Spleen (tissue), 11 donors: Measurements from ENCODE around the gene ADAMTS20. TPM values are rescaled to one million over a fixed set of nuclear protein-coding genes. Genes with fewer than 3 reads are reported as not detected.

ENCODE experiments used
- DNase-seq: peaks from one replicate; pipeline ENCODE4 v3.0.0-alpha.2; 2020
- H3K27ac ChIP-seq, 8 donors: fragments of 200-600 bp; sonication (generic) in 7 of 8; 1 replicate in 4 of 8; 2 replicates in 4 of 8; pipeline versions ENCODE4 v1.5.0 to v1.8.0; 2016 to 2021; ENCODE audit warnings: inconsistent platforms in 4 of 8, mild to moderate bottlenecking in 4 of 8, moderate library complexity in 1 of 8
- H3K27me3 ChIP-seq, 7 donors: fragments of 200-600 bp; sonication (generic) in 6 of 7; replicated peaks in 1 of 7; 1 replicate in 4 of 7; 2 replicates in 3 of 7; pipeline versions ENCODE4 v1.5.0 to v1.8.0; 2016 to 2021; ENCODE audit warnings: inconsistent platforms in 3 of 7, mild to moderate bottlenecking in 1 of 7
- H3K36me3 ChIP-seq, 6 donors: fragments of 200-600 bp; sonication (generic) in 5 of 6; 1 replicate in 4 of 6; 2 replicates in 2 of 6; pipeline versions ENCODE4 v1.5.0 to v1.8.0; 2016 to 2021; ENCODE audit warnings: inconsistent platforms in 2 of 6
- H3K4me1 ChIP-seq, 6 donors: fragments of 200-600 bp; sonication (generic) in 5 of 6; 1 replicate in 3 of 6; 2 replicates in 3 of 6; pipeline versions ENCODE4 v1.5.0 to v1.8.0; 2016 to 2021; ENCODE audit warnings: inconsistent platforms in 3 of 6
- H3K4me3 ChIP-seq, 8 donors: fragments of 200-600 bp; sonication (generic) in 7 of 8; 1 replicate in 4 of 8; 2 replicates in 4 of 8; pipeline versions ENCODE4 v1.5.0 to v1.8.0; 2016 to 2021; ENCODE audit warnings: inconsistent platforms in 4 of 8, mild to moderate bottlenecking in 4 of 8, moderate library complexity in 2 of 8
- H3K9me3 ChIP-seq, 8 donors: fragments of 200-600 bp; sonication (generic) in 7 of 8; 1 replicate in 4 of 8; 2 replicates in 4 of 8; pipeline versions ENCODE4 v1.5.0 to v1.8.0; 2016 to 2021; ENCODE audit warnings: inconsistent platforms in 4 of 8
- POLR2A ChIP-seq, 3 donors: fragments of 450-650 bp; IDR thresholded peaks; one replicate each; pipeline ENCODE4 v1.5.1; 2017; ENCODE audit warnings: antibody characterized with exemption in 3 of 3, mild to moderate bottlenecking in 1 of 3
- POLR2AphosphoS5 ChIP-seq, 3 donors: sonication (generic); formaldehyde crosslinking; IDR thresholded peaks; one replicate each; pipeline ENCODE4 v1.5.1; 2017; ENCODE audit warnings: antibody characterized with exemption in 3 of 3
- WGBS, 5 donors: extraction: QIAGEN DNeasy Blood & Tissue Kit in 3 of 5; methylation state at CpG; one replicate each; pipeline versions ENCODE4 v1.1.5 to v1.1.7; 2013 to 2018; 5-methylcytosine and 5-hydroxymethylcytosine counted together
- intact Hi-C: fragments of 100-400 bp; cut with DNase I; formaldehyde crosslinking; loops from one replicate; pipeline ENCODE4 v1.15.0; 2023; ENCODE audit warnings: low total_unique reads
- polyA plus RNA-seq, 3 donors: library from polyadenylated mRNA; stranded (reverse); fragments of 200-250 nt; gene quantifications; one replicate each; pipeline ENCODE4 v1.2.1, GENCODE V29; 2013
- total RNA-seq, 7 donors: library from RNA; depleted of rRNA in 3 of 7; stranded (reverse); fragments of >200 nt in 3 of 7; fragmentation: NEBNext Ultra II Directional in 4 of 7; extraction: Animal tissue kit (Norgen Biotek cat#: 25700) in 4 of 7; gene quantifications; one replicate each; pipeline versions ENCODE4 v1.1.0 to v1.2.1, GENCODE V29; 2016 to 2021
- TF ChIP-seq, protein P1 (sequence below), 11 experiments: fragments of 200-600 bp in 7 of 11; fragments of 450-650 bp in 4 of 11; sonication (generic) in 4 of 11; IDR thresholded peaks in 8 of 11; conservative IDR thresholded peaks in 3 of 11; 1 replicate in 7 of 11; 2 replicates in 4 of 11; pipeline versions ENCODE4 v1.4.0 to v1.8.0; 2016 to 2021; ENCODE audit warnings: antibody characterized with exemption in 11 of 11, inconsistent platforms in 4 of 11, mild to moderate bottlenecking in 1 of 11
- donor health status: healthy with polysubstance abuse.
- donor health status: DM: no; HTN: no; CAD: no; lungs with moderate emphysema.
- donor health status: DM: no; HTN: no; CAD: no.
- donor health status: Bipolar disorder and iron deficiency.
- donor health status: healthy.
- donor health status: DM: no; HTN: no; CAD: no.
- donor health status: DM: yes; HTN: yes; CAD: no.

ADAMTS20 gene
- total and polyA plus RNA-seq, 10 donors, result not detected

DNA sequence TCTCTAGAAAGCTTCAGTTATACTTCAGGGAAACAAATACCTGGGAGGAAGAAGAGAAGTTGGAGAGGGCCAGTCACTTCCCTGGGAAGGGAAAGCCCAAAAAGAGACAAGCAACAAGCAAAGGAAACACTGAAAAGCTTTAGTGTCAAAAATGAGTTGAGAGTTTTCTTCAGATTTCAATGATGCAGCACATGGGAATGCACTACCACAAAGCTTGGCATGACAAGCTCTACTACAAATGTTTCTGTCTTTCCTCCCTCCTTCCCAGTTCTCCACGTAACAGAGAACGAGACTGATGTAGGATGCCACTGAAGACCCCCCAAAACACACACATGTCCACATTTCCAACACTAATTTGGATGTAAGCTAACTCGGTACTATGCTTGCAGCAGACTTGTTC is 26.8 kb upstream of the ADAMTS20 start:
- Histone ChIP-seq H3K27ac (no peak overlapping the region), H3K9me3 (no peaks in the 10 kb centered on the region), H3K27me3 (no peaks in the 10 kb centered on the region), H3K4me1 (no peaks in the 10 kb centered on the region), H3K4me3 (no peak overlapping the region), H3K36me3 (no peaks in the 10 kb centered on the region)
- no peak for DNase-seq
- 47 to 69% (median 62%) methylated on average over 3 of the region's 3 CpGs for WGBS, 5 donors
- intact Hi-C loops, result no loop called here
- TF ChIP-seq POLR2A (IDR thresholded peaks at IDR 0.05), result no peak
- TF ChIP-seq POLR2AphosphoS5 (IDR thresholded peaks at IDR 0.05), result no peak
- TF ChIP-seq, protein P1, sequence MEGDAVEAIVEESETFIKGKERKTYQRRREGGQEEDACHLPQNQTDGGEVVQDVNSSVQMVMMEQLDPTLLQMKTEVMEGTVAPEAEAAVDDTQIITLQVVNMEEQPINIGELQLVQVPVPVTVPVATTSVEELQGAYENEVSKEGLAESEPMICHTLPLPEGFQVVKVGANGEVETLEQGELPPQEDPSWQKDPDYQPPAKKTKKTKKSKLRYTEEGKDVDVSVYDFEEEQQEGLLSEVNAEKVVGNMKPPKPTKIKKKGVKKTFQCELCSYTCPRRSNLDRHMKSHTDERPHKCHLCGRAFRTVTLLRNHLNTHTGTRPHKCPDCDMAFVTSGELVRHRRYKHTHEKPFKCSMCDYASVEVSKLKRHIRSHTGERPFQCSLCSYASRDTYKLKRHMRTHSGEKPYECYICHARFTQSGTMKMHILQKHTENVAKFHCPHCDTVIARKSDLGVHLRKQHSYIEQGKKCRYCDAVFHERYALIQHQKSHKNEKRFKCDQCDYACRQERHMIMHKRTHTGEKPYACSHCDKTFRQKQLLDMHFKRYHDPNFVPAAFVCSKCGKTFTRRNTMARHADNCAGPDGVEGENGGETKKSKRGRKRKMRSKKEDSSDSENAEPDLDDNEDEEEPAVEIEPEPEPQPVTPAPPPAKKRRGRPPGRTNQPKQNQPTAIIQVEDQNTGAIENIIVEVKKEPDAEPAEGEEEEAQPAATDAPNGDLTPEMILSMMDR (IDR thresholded peaks at IDR 0.05 in 8 of 11, conservative IDR thresholded peaks at IDR 0.05 in 3 of 11), result no peak

DNA sequence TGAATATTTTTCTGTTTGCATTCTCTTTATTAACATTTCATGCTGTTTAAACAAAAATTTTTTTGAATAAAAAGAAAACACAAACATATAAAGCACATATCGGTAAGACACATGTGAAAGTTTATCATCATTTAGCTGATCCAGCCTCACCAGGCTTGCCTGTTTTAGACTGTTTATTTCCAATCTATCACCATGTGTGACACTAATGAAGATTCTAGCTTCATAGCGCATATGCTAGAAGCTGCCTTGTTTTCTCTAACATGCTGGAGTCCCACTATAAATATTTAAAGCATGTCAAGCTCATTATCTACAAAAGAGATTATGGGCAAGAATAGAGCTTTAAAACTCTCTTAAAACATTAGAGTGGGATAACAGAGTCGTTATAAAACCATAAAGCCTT is 25.4 kb upstream of the ADAMTS20 start:
- Histone ChIP-seq H3K27ac (no peak overlapping the region), H3K9me3 (peaks cover 0 to under 1% (median 0%) of the 10 kb centered on the region in 8 donors), H3K4me1 (no peaks in the 10 kb centered on the region), H3K27me3 (no peaks in the 10 kb centered on the region), H3K4me3 (no peak overlapping the region), H3K36me3 (no peaks in the 10 kb centered on the region)
- intact Hi-C loops, result no loop called here
- DNase-seq, result no peak
- 53 to 69% (median 56%) methylated on average over 3 of the region's 3 CpGs for WGBS, 5 donors
- TF ChIP-seq, protein P1 (IDR thresholded peaks at IDR 0.05 in 8 of 11, conservative IDR thresholded peaks at IDR 0.05 in 3 of 11), result no peak
- TF ChIP-seq POLR2AphosphoS5 (IDR thresholded peaks at IDR 0.05), result no peak
- TF ChIP-seq POLR2A (IDR thresholded peaks at IDR 0.05), result no peak

DNA sequence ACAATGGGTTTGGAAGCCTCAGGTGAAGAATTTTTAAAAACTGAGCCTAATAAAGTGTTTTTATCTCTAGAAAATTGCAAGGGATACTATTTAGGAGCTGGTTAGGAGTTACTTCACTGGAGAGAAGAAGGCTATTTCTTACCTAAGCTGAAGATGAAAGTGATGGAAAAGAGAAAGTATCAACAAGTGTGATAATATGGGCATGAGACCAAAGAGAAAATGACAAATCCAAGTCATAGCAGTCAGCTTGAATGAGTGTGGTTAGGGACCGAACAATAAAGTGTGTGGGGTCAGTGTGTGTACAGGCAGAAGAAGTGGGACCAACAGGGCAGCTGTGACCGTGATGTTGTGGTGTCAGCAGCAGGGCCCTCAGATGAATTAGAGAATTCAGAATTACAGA is 24.2 kb upstream of the ADAMTS20 start:
- intact Hi-C loops, result no loop called here
- 69 to 89% (median 82%) methylated on average over 2 of the region's 2 CpGs for WGBS, 5 donors
- no peak overlapping the region for H3K4me3 ChIP-seq
- peaks cover 0 to 8% (median 0%) of the 10 kb centered on the region in 8 donors for H3K9me3 ChIP-seq
- no peaks in the 10 kb centered on the region for H3K4me1 ChIP-seq
- no peak overlapping the region for H3K27ac ChIP-seq
- no peak for DNase-seq
- H3K36me3 ChIP-seq, result no peaks in the 10 kb centered on the region
- TF ChIP-seq POLR2AphosphoS5 (IDR thresholded peaks at IDR 0.05) (no peak), POLR2A (IDR thresholded peaks at IDR 0.05) (no peak)
- TF ChIP-seq, protein P1 (IDR thresholded peaks at IDR 0.05 in 8 of 11, conservative IDR thresholded peaks at IDR 0.05 in 3 of 11), result no peak
- H3K27me3 ChIP-seq, result peaks cover 0 to 5% (median 0%) of the 10 kb centered on the region in 7 donors

DNA sequence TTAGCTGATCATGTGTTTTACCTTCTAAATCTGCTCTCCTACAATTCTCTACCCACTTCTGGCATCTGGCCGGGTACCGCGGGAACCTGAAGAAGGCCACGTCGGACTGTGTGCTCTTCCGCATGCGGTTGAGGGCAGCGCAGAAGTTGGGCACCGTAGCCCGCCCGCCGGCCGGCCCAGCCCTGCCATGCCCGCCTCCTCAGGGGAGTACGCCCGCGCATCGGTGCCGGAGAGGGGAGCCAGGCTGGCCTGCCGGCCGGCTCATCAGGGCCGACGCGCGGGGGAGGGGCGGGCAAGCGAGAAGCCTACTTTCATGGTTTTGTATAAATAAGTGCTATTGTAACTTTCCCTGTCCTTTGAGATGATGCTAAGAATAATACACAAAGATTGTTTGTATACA is 19.9 kb upstream of the ADAMTS20 start:
- TF ChIP-seq POLR2A (IDR thresholded peaks at IDR 0.05) (no peak), POLR2AphosphoS5 (IDR thresholded peaks at IDR 0.05) (no peak)
- TF ChIP-seq, protein P1 (IDR thresholded peaks at IDR 0.05 in 8 of 11, conservative IDR thresholded peaks at IDR 0.05 in 3 of 11), result no peak
- Histone ChIP-seq H3K36me3 (no peaks in the 10 kb centered on the region), H3K27me3 (peaks cover 0 to 5% (median 0%) of the 10 kb centered on the region in 7 donors), H3K4me1 (no peaks in the 10 kb centered on the region), H3K4me3 (no peak overlapping the region), H3K27ac (no peak overlapping the region), H3K9me3 (peaks cover 0 to 8% (median 0%) of the 10 kb centered on the region in 8 donors)
- intact Hi-C loops, result no loop called here
- no peak for DNase-seq
- 47 to 72% (median 54%) methylated on average over 22 to 27 of the region's 27 CpGs for WGBS, 5 donors
